Mammary epithelial cell (primary cell): ENCODE data around the gene CENPB.

ENCODE experiments used
- EZH2 ChIP-seq: IDR thresholded peaks from 2 replicates; pipeline ENCODE4 v1.6.1; 2012; ENCODE audit warnings: low read length, inconsistent platforms, borderline replicate concordance
- TF ChIP-seq, protein P1 (sequence below), 2 donors: IDR thresholded peaks in 1 of 2; conservative IDR thresholded peaks in 1 of 2; 2 replicates each; pipeline ENCODE4 v1.5.1; 2011 to 2012; ENCODE audit warnings: inconsistent platforms in 2 of 2, low read length in 2 of 2, mild to moderate bottlenecking in 2 of 2, control low read depth in 1 of 2, low read depth in 1 of 2; ENCODE audit not compliant: insufficient read depth in 1 of 2; ENCODE audit errors: extremely low read depth in 1 of 2

DNA sequence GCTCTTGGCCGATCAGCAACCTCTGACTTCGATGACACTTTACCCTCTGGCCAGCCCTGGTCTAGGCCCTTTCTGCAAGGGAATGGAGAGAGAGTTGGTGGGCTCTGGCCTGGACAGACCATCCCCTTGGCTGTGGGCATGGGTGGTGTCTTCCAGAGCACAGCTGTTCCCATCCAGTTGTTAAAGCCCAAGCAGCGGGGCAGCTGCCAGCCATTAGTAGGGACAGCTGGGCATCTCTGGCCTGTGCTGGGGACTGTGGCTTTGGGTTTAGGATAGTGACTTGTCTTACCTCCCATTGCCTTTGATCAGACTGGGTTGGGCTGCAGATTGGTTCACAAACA is 12.3 kb upstream of the CENPB start:
- TF ChIP-seq, protein P1, sequence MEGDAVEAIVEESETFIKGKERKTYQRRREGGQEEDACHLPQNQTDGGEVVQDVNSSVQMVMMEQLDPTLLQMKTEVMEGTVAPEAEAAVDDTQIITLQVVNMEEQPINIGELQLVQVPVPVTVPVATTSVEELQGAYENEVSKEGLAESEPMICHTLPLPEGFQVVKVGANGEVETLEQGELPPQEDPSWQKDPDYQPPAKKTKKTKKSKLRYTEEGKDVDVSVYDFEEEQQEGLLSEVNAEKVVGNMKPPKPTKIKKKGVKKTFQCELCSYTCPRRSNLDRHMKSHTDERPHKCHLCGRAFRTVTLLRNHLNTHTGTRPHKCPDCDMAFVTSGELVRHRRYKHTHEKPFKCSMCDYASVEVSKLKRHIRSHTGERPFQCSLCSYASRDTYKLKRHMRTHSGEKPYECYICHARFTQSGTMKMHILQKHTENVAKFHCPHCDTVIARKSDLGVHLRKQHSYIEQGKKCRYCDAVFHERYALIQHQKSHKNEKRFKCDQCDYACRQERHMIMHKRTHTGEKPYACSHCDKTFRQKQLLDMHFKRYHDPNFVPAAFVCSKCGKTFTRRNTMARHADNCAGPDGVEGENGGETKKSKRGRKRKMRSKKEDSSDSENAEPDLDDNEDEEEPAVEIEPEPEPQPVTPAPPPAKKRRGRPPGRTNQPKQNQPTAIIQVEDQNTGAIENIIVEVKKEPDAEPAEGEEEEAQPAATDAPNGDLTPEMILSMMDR (conservative IDR thresholded peaks at IDR 0.05 in 1 of 2, IDR thresholded peaks at IDR 0.05 in 1 of 2; ENCODE audit: extremely low read depth in 1 of 2, insufficient read depth in 1 of 2, low read depth in 1 of 2, low read length in 2 of 2) = no peak
- TF ChIP-seq EZH2 = no peak
